Cardiac atrium fibroblast (primary cell): ENCODE data around the gene CSAG3. TPM values are rescaled to one million over a fixed set of nuclear protein-coding genes. Genes with fewer than 3 reads are reported as not detected.

ENCODE experiments used
- total RNA-seq: library from RNA; depleted of rRNA; stranded (reverse); fragments of >200 nt; gene quantifications from 2 replicates; pipeline ENCODE4 v1.2.3, GENCODE V29; 2015

The CSAG3 gene
- not detected in 2 replicates for total RNA-seq

GRCh38 chrX:152758918-152759317 is at the start of gene CSAG3:
CSAG3 (plus strand) TSS chrX:152759218.

DNA sequence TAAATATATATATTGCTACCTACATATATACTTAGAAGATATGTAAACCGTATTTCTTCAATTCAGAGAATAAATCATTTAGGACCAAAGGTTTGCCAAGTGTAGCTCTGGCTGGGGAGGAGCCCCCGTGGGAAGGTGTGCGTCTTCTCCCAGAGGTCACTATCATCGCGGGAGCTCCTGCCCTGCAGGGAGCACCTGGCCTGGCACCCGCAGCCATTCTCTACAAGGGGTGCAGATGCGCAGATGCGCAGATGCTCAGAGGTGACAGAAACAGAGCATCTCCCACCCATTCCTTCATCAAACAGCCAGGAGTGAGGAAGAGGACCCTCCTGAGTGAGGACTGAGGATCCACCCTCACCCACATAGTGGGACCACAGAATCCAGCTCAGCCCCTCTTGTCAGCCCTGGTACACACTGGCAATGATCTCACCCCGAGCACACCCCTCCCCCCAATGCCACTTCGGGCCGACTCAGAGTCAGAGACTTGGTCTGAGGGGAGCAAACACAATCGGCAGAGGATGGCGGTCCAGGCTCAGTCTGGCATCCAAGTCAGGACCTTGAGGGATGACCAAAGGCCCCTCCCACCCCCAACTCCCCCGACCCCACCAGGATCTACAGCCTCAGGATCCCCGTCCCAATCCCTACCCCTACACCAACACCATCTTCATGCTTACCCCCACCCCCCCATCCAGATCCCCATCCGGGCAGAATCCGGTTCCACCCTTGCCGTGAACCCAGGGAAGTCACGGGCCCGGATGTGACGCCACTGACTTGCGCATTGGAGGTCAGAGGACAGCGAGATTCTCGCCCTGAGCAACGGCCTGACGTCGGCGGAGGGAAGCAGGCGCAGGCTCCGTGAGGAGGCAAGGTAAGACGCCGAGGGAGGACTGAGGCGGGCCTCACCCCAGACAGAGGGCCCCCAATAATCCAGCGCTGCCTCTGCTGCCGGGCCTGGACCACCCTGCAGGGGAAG is 44.9 kb upstream of the CSAG3 start, which contains the start of gene MAGEA2B:
MAGEA2B (plus strand) TSS at position 814 of the 973 bp plus-strand sequence. CDS start 2,479 bp downstream, outside the sequence.

GRCh38 chrX:152733261-152733975 is 25.6 kb upstream of the CSAG3 start, which contains the start of the genes CSAG1 and MAGEA12:
CSAG1 (minus strand) TSS chrX:152733721; CDS start chrX:152732460, 1,261 bp downstream.
MAGEA12 (plus strand) TSS chrX:152733757; CDS start chrX:152736162, 2,405 bp downstream.

DNA sequence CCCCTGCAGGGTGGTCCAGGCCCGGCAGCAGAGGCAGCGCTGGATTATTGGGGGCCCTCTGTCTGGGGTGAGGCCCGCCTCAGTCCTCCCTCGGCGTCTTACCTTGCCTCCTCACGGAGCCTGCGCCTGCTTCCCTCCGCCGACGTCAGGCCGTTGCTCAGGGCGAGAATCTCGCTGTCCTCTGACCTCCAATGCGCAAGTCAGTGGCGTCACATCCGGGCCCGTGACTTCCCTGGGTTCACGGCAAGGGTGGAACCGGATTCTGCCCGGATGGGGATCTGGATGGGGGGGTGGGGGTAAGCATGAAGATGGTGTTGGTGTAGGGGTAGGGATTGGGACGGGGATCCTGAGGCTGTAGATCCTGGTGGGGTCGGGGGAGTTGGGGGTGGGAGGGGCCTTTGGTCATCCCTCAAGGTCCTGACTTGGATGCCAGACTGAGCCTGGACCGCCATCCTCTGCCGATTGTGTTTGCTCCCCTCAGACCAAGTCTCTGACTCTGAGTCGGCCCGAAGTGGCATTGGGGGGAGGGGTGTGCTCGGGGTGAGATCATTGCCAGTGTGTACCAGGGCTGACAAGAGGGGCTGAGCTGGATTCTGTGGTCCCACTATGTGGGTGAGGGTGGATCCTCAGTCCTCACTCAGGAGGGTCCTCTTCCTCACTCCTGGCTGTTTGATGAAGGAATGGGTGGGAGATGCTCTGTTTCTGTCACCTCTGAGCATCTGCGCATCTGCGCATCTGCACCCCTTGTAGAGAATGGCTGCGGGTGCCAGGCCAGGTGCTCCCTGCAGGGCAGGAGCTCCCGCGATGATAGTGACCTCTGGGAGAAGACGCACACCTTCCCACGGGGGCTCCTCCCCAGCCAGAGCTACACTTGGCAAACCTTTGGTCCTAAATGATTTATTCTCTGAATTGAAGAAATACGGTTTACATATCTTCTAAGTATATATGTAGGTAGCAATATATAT is 5.0 kb upstream of the CSAG3 start, which contains the start of gene MAGEA2:
MAGEA2 (minus strand) TSS at position 157 of the 965 bp plus-strand sequence. CDS start 2,479 bp downstream, outside the sequence.

GRCh38 chrX:152769549-152770289 is 10.7 kb downstream of the CSAG3 start, which contains the start of gene MAGEA6:
MAGEA6 (minus strand) TSS chrX:152769689; CDS start chrX:152767650, 2,039 bp downstream.

Other genes starting within 250 kb of the CSAG3 start
- not detected in 2 replicates for gene GABRQ, start 121.3 kb upstream of the CSAG3 start, total RNA-seq
- gene MAGEA3, start 60.4 kb upstream of the CSAG3 start, total RNA-seq, result not detected in 2 replicates
- not detected in 2 replicates for gene CSAG2, start 49.9 kb upstream of the CSAG3 start, total RNA-seq
- gene MAGEA2B, start 44.6 kb upstream of the CSAG3 start, total RNA-seq, result not detected in 2 replicates
- not detected in 2 replicates for gene CSAG1, start 25.5 kb upstream of the CSAG3 start, total RNA-seq
- gene MAGEA12, start 25.5 kb upstream of the CSAG3 start, total RNA-seq, result not detected in 2 replicates
- not detected in 2 replicates for gene MAGEA2, start 5.4 kb upstream of the CSAG3 start, total RNA-seq
- not detected in 2 replicates for gene MAGEA6, start 10.5 kb downstream of the CSAG3 start, total RNA-seq
- 31.8 and 38.8 TPM in 2 replicates for gene CETN2, start 71.5 kb downstream of the CSAG3 start, total RNA-seq
- 19.7 and 25.8 TPM in 2 replicates for gene NSDHL, start 71.8 kb downstream of the CSAG3 start, total RNA-seq
- 1.6 and 2.9 TPM in 2 replicates for gene ZNF185, start 138.8 kb downstream of the CSAG3 start, total RNA-seq
- not detected in 2 replicates for gene PNMA5, start 234.9 kb downstream of the CSAG3 start, total RNA-seq